HG02642 (cell line): ENCODE data around the gene PKD1L1.
A peak's percentile ranks its signal among the peaks of the same experiment; 100 is the strongest.
"Not testable (repeated sequence)": the region's sequence is repeated elsewhere in the genome, so short reads cannot be mapped to it uniquely, and the experiment has no call there.

Experiments used
- ATAC-seq: cut with Tn5 transposase; IDR thresholded peaks from one replicate; pipeline ENCODE4 v1.9.1; 2021; ENCODE audit warnings: mild to moderate bottlenecking; ENCODE audit not compliant: unreplicated experiment, poor library complexity

The PKD1L1 gene

DNA sequence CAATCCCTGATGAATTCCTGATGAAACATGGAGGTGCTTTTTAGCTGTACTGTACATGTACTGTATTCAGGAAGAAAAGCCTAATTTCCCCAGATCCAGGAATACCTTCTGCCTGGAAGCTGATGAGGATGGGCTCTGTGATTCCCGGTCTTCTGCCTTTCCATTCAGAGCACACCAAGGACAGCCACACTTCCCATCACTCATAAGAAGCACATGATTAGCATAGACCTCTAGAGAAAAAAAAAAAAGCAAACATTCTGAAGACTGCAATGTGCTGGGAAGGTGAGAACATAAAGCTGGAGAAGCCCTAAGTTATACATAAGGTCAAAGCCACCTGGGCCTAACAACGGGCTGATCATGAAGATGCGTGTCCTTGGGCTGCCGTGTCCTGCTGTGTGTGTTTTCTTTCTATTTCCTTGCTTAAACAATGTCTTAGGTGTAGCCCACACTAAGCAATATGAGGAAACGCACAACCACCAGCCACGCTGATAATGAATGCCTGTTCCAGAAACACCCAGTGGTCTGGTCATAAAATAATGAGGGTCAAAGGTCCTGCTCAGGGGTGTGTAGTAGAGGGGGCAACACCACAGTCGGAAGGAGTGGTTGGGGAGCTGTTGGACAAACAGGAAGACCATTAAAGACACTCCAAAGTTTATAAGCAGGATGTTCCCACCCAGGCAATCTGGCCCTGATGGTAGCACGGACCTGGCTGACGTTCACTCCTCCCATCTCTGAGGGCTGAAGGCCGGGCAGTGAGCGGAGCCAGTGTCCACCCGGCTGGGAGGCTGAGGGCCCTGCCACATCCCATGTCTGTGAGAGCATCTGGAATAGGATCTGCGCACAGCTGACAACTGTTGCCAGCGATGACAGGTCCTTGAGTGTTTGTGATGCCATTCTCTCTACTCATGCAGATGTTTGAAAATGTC lies 7.9 kb downstream of the PKD1L1 start:
- ATAC-seq = no peak

DNA sequence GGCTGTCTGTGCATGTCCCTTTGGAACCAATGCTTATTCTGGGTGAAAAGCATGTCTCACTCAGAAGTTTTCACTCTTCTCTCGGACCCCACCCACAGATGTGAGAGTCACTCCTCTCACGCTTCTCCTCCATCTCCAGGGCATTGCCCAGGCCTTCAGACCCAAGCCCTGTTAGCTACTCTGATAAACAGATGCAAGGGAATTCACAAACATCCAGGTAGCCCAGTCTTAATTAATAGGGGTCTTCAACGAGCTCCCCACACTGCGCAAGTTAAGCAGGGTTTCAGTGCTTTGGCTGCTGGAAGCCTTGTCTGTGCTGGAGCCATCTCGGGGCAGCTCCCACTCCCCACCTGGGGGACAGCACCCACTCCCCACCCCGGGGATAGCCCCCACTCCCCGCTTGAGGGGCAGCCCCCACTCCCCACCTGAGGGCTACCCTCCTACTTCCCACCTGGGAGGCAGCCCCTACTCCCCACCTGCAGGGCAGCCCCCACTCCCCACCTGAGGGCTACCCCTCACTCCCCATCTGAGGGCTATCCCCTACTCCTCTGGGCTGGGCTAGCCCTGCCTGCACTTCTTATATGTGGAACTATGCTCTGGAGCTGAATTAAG lies 8.7 kb downstream of the PKD1L1 start:
- ATAC-seq = no peak

DNA sequence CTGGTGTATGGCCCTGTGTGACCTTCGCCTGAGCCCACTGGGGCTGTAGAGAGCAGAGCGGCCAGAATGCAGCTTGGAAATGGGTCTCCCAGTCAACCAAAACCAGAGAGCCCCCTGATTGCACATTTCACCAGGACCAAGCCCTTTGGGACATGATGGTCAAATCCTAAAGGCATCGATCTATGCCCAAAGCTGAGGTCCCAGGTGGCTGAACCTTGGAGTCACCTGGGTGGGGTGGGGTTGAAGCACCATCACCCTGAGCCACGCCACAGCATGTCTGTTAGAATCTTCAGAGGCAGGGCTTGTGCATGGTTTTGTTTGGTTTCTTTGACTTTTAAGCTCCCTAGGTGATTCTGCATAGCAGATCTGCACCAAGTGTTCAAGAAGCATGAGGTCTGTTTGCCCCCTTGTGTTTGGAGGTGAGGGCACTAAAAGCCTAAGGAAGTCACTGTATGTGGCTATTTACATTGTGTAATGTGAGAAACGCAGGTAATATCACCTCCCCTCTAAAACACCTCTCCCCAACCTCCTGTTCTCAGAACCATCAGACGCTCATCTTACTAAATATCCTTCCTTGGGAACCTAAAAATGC lies 9.6 kb downstream of the PKD1L1 start:
- no peak for ATAC-seq

DNA sequence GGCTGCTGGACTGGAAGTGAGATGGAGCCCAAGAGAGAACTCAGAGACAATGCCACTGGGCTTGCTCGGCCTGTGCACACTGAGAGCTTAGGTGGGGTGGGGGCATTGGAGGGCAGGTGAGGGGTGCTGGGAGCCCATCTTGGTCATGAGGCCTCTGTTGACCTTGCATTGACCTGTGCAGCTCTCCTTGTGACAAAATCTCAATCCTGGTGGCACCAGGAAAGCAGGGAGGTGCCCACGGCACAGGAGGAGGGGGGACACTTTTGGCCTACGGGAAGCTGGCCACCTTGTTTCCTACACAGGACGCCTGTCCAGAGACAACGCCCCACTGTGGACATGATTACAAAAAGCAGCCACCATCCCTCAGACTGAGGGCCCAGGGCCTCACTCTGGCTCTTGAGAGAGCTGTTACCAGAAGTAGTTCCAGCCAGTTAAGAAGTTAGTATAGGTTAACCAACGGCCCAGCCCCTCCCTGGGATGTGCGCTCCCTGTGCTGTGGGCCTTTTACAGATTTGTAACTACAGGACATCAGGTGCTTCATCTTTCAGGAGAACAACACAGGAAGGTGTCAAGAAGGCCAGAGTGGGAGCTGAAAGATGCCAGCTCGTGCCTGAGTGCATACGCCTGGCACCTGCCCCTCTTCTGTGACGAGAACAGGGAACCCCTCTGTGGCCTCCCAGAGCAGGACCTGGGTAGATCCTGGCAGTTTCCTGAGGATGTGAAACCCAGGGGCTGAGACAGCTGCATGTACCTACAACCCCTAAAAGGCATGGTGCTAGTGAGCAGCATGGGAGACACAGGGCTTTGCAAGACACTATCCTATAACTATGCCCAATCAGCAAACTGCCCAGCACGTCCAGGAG lies 10.3 kb downstream of the PKD1L1 start:
- ATAC-seq = peak; percentile 61

DNA sequence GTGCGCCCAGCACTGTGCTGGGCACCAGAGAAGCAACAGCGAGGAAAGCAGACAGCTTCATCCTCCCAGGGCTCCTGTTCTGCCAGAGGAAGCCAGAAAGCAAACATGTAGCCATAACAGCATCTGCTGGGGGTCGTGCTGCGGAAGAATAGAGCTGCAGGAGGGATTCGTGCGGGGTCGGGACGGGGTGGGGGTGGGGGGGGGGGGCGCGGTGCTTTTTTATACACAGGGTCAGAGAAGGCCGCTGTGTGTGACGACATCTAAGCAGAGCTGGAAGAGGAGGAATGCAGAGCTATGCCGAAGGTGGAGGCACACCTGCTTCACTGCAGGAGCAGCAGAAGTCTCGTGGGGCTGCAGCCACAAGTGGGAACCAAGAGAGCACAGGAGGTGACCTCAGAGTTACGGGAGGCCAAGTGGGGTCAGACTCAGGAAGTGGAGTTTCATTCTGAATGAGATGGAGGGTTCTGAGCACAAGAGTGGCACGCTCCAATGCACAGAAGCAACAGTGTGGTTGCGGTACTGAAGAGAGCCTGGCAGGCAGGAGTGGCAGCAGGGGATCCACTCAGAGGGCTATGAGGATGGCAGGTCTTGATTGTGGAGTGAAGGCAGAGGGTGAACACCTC lies 11.1 kb downstream of the PKD1L1 start:
- peak; percentile 94 for ATAC-seq

DNA sequence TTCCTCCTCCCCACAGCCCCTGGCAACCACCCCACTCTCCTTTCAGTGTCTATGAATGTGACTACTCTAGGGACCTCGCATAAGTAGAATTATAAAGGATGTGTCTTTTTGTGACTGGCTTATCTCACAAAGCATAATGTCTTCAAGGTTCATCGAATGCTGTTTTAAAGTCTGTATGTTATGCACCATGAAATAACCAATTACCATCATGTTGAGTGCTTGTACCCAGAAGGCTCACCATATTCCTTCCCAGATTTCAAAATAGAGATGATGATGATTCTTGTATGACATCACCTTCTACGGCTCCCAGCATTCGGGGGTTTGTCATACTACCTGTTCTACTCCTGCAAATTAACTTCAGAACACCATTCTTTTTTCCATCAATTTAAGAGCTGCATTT lies 11.9 kb downstream of the PKD1L1 start:
- ATAC-seq = no peak

DNA sequence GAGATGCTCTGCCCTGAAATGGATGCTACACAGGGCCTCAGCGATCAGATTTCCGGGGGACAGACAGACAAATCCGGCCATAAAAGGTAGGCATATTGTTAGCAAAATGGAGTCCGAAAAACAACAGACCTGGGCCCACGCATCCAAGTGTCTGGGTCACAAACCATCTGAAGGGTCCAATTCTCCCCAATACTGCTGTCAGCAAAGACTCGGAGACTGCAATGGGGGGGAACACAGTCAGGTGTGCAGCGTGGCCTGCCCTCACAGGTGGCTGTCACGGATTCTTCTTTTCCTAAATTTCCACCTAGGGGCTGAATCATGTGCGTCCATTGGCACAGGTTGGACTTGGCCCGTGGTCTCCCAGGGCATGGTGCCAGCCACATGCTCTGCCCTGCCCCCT lies 12.9 kb downstream of the PKD1L1 start:
- no peak for ATAC-seq

DNA sequence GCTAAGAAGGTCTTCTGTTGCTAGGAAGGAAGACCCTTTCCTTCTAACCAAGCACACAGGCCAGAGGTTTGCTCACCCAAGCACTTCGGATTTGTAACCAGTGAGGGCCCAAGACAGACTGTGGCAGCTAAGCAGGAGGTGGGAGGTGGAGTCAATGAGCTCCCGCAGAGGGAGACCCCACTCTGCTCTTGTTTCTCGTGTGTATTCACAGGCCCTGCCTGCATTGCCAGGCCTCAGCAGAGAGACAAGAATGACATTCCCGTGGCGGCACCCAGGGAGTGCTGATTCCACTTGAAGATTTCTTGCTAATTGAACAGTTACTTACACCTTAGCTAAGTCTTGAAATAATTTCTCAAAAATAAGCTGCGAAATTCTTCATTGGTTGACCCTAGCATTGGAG lies 13.4 kb downstream of the PKD1L1 start:
- ATAC-seq = no peak

DNA sequence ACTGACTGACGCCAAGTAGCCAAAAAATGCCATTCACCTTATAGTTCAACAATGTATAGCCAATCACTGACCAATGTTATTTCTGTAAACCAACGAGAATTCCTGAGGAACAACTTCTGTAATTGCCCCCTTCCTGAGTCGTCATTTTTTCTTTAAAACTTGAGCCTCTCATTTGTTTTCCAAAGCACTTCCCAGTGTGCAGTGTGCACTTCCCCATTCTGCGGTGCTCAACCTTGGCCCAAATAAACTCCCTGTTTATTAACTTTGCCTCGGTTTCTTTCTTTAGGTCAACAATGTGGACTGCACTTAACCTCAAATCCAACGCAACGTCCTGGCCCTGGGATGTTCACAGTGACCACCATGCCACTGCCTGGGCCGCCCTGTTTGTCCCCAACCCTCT lies 15.1 kb downstream of the PKD1L1 start:
- no peak for ATAC-seq

DNA sequence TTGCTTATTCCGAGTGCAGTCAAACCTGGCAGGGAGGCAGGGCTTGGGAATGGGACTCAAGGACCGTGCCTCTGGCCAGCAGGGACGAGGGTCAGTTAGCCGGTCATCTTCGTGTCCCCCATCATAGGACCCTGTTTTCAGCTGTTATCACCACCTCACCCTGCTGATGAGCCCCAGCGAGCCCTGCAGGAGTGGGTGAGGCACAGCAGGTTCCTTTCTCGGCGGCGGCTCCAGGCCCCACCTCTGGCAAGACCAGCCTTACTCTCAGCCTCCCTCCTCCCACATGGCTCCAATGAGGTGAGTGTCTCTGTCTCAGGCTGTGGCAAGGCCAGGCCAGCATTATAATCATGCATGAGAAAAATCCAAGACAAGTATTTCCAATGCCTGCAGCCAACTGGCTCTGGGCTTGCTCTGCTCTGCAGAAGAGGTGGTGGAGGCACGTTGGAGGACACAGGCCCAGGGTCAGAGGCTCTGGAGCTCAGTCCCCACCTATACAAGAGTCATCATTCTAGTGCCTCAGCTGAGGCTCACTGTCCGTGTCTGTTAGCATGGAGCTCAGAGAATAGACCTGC lies 15.7 kb downstream of the PKD1L1 start:
- ATAC-seq = no peak

DNA sequence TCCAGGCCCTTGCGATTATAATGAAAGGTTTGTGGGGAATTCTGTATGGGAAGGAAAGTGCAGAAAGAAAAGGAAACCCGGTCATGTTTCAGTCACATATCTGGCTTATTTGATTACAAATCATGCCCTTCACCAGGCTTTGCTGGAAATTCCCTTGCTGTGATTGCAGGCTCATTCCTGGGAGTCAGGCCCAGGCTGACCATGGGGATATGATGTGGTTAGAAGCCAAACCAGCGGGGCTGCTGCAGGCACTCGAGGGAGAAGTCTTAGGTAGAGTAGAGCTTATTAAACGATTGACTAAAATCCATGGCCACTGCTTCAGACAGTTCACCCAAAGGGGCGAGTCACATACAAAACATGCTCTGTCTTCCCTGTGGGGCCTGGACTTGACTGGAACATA lies 16.2 kb downstream of the PKD1L1 start:
- ATAC-seq = no peak

DNA sequence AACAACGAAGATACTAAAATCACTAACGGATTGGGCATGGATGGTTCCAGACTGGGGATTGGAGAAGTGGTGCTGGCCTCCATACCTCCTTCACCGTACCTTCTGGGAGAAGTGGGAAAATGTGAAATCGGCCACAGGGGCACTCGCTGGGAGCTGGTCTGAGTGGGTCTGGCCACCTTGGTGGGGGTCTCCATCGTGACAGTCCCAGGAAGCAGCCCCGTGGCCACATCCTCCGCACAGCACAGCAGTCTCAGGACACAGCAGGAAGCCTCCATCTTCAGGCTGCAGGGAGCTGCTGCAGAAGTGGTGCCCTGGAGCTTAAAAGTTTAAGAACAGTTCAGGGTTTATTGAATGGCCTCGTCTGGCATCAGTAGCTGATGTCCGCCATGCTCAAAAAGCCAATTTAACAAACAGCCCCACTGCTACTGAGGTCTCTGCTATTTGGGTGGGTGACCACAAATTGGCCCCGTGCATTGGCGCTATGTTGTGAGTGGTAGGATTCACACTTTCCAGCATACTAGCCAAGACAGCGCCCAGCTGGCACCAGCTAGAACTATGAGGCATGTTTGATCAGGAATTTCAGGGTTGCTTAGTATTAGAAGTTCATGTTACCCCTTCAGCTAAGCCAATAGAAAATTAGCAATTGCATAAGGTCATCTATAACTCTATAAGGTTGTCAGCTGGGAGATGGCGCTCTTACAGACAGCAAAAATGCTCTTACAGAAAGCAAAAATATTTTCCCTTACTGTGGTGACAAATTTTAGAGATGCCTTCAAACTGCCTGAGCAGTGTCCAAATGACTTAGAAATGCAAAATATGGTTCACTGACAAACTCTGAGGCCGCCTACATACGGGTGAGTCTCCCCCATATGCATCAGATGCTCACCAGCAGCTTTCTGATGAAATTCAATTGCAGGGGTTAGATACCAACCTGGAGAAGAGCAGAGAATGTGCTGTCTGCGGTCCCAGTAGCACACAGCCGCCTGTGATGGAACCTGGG lies 17.0 kb downstream of the PKD1L1 start:
- no peak for ATAC-seq

DNA sequence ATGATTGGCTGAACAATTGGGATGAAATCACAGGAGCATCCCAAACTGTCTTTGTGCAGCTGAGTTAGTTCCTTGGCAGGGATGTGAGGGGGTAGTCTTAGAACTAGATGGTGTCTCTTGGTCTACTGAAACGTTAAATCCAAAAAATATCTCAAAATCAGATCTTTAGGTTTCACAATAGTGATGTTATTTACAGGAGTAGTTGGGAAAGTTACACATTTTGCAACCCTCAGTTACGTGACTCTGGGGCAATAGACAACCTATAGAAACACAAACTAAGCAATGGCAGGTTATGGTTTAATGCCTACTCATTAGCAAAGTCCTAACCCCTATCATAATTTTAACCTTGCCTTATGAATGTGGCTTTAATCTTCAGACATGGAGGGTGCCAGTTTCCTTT lies 24.0 kb downstream of the PKD1L1 start:
- ATAC-seq = no peak

DNA sequence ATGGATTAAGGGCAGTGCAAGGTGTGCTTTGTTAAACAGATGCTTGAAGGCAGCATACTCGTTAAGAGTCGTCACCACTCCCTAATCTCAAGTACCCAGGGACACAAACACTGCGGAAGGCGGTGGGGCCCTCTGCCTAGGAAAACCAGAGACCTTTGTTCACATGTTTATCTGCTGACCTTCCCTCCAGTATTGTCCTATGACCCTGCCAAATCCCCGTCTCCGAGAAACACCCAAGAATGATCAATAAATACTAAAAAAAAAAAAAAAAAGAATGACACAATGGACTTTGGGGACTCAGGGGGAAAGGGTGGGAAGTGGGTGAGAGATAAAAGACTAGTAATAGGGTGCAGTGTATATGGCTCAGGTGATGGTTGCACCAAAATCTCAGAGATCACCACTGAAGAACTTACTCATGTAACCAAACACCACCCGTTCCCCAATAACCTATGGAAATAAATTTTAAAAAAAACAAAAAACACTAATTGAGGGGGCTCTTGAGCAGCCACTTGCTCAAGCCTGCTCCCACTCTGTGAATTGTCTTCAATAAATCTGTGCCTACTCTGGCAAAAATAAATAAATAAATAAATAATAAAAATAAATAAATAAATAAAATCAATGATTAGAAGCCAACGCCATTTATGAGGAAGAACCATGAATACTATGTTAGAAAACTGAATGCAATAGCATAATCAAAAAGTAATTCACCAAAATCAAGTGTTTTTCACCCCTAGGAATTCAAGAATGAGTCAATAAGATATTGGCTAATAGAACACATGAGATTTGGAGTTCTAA lies 25.0 kb downstream of the PKD1L1 start:
- ATAC-seq = not testable (repeated sequence)

DNA sequence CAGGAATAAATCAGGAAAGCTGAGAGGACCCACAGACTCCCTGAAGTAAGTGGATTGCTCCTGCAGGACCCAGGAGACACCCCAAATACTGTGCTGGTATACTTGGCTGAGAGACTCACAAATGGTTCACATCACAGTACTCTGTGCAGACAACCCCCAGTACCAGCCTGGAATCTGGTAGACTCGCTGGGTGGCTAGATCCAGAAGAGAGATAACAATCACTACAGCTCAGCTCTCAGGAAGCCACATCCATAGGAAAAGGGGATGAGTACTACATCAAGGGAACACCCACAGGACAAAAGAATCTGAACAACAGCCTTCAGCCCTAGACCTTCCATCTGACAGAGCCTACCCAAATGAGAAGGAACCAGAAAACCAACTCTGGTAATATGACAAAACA lies 31.8 kb downstream of the PKD1L1 start:
- ATAC-seq = not testable (repeated sequence)

DNA sequence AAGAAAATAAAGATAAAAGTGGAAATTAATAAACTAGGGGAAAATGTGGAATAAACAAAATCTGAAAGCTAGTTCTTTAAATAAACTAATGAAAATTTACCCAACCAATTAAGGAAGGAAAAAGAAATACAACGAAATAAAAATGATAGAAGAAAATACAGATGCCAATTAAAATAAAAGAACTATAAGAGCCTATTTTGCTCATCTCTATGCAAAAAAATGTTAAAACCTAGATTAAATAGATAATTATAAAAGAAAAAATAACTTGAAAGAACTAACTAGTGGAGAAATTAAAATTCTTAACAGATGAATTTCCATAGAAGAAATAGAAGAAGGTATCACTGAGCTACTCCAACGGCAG lies 32.7 kb downstream of the PKD1L1 start:
- no peak for ATAC-seq

DNA sequence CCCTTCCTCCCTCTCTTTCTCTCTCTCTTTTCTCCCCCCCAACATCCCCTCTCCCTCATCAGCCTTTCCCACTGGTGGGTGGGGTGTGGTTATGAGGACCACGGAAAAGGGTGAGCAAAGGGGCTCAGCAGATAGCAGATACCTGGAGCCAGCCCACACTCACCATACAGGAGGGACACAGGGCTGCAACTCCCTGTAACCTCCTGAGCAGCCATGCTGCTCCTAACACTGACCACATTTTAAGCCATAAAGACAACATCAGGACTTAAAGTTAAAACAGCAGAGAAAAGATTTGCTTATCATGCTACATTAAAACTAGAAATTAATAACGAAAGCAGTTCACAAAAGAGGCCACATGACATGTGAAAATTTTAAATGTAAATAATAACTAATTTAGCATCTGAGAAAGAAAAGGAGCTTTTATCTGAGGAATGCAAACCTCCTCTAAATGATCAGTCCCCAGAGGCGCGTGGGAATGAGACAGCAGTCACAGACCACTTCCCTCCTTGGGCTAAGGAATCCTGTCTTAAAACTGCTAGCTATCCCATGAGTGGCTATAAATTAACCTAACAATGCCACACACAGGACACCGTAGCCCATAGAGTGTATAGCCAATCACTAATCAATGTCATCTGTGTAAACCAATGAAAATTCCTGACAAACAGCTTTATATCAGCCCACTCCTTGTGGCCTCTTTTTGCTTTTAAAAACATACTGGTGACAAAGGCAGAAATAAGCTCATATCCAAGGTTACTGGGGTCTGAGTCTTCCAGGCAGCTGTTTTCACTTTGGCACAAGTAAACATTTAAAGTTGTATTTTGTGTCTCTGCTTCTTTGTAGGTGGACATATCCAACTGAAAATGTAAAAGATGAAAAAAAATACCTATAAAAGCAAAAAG lies 33.3 kb downstream of the PKD1L1 start:
- no peak for ATAC-seq
